SK-N-MC (cell line): Measurements from ENCODE around the gene VMP1.

Source experiments
- EZH2 ChIP-seq: fragments of 200-600 bp; sonication (generic); IDR thresholded peaks from one replicate; pipeline ENCODE4 v1.6.1; 2017; ENCODE audit warnings: antibody characterized with exemption
- POLR2AphosphoS5 ChIP-seq: IDR thresholded peaks from 2 replicates; pipeline ENCODE4 v1.6.1; 2012; ENCODE audit warnings: mild to moderate bottlenecking, low read depth, low read length, borderline replicate concordance

GRCh38 chr17:59760160-59760559 is 52.7 kb downstream of the VMP1 start:
- no peak for TF ChIP-seq EZH2
- TF ChIP-seq POLR2AphosphoS5 = no peak
